Right lobe of liver (tissue), 4 donors: ENCODE results near the gene TLR10.

Source experiments
- POLR2A ChIP-seq: fragments of 450-650 bp; IDR thresholded peaks from one replicate; pipeline ENCODE4 v1.6.1; 2017; ENCODE audit warnings: antibody characterized with exemption, mild to moderate bottlenecking
- TF ChIP-seq, protein P1 (sequence below), 4 donors: fragments of 200-600 bp in 3 of 4; fragments of 450-650 bp in 1 of 4; IDR thresholded peaks; one replicate each; pipeline versions ENCODE4 v1.5.1 to v1.8.0; 2016 to 2022; ENCODE audit warnings: antibody characterized with exemption in 4 of 4, mild to moderate bottlenecking in 2 of 4
- donor health status: DM: no; HTN: no; CAD: no.
- donor health status: DM: no; HTN: no; CAD: no.
- donor health status: DM: no; HTN: yes; CAD: no.

DNA sequence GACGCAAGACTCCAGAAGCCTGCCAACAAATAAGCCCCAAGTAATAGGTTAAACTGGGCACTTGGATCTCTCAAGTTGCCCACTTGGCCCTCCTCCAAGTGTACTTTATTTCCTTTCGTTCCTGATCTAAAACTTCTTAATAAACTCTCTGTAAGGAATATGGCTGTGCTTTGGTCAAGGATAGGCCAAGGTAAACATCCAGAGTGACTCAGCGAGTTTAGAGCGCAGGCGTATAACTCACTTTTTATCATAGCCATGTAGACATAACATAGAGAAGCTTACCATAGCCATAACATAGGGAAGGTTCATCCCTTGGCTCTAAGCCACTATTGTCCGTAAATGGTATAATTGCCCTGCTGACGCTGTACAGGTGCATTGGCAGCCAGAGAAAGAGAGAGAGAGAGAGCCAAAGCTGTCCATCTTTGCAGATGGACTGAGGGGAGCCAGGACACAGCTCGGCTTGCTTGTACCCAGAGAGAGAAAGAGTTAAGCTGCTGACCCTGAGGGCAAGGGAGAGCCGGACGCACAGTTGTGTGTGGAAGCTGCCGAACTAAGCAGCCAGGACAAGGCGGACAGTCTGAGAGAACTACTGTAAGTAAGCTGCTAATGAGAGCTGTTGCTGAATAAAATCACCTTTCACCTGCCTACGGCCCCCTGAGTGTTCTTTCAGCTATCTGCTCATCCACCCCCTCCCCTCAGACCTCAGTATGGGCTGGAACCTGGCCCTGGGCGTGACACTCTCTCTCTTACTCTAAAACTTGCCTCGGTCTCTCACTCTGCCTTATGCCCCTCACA is 20.0 kb upstream of the TLR10 start:
- TF ChIP-seq, protein P1, sequence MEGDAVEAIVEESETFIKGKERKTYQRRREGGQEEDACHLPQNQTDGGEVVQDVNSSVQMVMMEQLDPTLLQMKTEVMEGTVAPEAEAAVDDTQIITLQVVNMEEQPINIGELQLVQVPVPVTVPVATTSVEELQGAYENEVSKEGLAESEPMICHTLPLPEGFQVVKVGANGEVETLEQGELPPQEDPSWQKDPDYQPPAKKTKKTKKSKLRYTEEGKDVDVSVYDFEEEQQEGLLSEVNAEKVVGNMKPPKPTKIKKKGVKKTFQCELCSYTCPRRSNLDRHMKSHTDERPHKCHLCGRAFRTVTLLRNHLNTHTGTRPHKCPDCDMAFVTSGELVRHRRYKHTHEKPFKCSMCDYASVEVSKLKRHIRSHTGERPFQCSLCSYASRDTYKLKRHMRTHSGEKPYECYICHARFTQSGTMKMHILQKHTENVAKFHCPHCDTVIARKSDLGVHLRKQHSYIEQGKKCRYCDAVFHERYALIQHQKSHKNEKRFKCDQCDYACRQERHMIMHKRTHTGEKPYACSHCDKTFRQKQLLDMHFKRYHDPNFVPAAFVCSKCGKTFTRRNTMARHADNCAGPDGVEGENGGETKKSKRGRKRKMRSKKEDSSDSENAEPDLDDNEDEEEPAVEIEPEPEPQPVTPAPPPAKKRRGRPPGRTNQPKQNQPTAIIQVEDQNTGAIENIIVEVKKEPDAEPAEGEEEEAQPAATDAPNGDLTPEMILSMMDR (IDR thresholded peaks at IDR 0.05), result no peak
- TF ChIP-seq POLR2A, result no peak
